HG03457 (cell line): ENCODE data around the gene TAF11L6.
"Not testable (repeated sequence)": the region's sequence is repeated elsewhere in the genome, so short reads cannot be mapped to it uniquely, and the experiment has no call there.

ENCODE experiments used
- ATAC-seq: cut with Tn5 transposase; IDR thresholded peaks from one replicate; pipeline ENCODE4 v1.9.1; 2021; ENCODE audit warnings: moderate number of reproducible peaks; ENCODE audit not compliant: unreplicated experiment

TAF11L6 gene

DNA sequence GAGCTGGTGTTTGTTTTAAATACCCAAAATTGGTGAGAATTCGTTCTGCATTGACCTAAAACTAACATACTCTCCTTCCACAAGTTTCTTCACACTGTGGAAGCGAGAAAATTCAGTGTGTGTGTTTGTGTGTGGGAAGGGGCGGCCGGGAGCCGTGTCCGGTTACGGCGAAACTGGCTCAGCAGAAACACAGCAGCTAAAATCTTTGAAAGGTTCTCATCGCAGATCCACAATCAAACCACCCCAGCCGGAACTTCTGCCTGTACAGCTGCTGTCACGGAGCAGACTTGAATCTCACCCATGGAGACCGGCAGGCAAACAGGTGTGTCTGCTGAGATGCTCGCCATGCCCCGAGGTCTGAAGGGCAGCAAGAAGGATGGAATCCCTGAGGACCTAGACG, at the start of gene TAF11L6:
Gene TAF11L6 (plus strand): TSS at position 301 of the 400 bp plus-strand sequence.
- ATAC-seq: not testable (repeated sequence)

DNA sequence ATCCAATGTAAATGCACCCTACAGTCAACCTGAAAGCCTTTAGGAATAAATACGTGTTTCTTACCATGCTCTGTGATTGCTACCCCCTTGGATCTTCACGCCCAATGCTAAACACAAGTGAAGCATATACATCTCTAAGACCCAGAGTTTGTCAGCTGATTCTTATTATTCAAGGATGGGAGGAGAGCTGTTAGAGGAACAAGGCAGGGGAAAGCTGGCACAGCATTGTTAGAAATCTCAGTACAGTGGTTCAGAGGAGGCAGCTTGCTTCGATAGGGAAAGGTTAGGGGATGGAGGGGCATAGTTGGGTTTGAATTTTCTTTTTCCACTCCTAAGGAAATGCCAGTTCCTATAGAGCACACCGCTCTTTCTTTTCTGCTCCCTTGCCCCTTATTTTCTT, 47.1 kb upstream of the TAF11L6 start:
- ATAC-seq: no peak

DNA sequence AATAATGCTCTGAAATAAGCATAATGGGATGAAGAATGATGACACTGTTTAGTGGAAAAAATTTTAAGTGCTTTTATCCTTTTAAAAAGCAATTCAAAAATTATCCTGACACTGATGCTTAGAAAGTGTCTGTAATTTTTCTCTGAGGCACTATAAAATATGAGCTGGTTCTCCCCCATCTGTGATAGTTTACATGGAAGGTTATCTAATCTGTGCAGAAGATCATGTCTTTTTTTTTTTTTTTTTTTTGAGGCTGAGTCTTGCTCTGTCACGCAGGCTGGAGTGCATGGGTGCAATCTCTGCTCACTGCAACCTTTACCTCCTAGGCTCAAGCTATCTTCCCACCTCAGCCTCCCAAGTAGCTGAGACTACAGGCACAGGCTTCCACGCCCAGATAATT, 45.7 kb upstream of the TAF11L6 start:
- ATAC-seq: no peak

DNA sequence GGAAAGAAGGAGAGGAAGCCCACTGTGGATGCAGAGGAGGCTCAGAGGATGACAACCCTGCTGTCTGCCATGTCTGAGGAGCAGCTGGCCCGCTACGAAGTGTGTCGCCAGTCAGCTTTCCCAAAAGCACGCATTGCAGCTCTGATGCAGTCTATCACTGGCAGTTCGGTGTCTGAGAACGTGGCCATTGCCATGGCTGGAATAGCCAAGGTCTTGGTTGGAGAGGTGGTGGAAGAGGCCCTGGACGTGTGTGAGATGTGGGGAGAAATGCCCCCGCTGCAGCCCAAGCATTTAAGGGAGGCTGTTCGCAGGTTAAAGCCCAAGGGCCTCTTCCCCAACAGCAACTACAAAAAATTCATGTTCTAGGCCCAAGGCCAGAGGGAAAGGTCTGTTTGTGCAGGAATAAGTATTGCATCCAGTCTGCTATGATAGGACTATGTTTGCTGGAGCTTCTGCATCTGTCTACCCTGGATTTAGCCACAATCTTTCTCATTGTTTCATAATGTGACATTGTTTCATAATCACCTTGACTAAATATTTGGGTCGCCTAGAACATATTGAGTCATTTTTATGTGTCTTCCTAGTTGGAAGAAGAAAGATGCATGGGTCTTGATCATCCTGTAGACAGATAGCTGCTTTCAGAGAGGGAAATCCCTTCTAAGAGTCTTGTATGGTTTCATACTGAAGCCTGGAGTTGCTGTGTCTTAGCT, 41.9 kb upstream of the TAF11L6 start:
- not testable (repeated sequence) for ATAC-seq

DNA sequence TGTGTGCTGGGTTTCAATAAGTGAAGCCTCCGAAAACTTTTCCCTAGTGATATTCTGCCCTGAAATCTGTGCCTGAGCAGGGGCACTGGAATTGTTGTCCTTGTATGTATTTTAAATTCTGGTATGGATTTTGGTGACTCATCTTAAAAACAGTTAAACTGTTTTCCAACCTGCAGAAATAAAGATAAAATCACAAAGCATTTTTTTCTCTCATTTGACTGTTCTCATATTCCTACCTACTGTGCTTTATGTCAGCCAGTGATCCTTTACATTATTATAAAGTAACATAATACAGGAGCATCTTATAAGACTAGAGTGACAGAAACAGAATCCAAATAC, 41.3 kb upstream of the TAF11L6 start:
- no peak for ATAC-seq

DNA sequence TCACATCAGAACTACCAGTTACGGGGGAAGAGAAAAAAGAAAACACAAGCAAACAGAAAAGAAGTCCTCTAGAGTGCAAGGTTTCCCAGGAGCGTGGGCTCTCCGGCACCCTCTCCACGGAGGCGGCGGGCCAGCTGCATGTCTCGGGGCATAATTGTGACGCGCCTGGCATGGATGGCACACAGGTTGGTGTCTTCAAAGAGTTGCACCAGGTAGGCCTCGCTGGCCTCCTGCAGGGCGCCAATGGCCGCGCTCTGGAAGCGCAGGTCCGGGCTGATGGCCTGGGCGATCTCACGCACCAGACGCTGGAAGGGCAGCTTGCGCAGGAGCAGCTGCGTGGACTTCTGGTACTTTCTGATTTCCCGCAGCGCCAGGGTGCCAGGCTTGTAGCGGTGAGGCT, 37.2 kb upstream of the TAF11L6 start:
- not testable (repeated sequence) for ATAC-seq

DNA sequence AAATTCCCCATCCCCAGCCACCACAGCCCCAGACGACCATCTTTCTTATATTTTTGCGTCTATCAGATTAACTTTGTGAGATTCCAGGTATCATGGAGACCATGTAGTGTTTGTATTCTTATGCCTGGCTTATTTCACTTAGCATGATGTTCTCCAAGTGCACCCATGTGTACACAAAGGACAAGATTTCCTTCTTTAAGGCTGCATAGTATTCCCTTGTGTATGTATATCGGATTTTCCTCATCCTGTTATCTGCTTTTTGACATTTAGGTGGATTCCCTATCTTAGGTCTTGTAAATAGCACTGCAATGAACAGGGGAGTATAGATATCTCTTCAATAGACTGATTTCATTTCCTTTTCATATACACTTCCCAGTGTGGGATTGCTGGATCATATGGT, 35.7 kb upstream of the TAF11L6 start:
- no peak for ATAC-seq

DNA sequence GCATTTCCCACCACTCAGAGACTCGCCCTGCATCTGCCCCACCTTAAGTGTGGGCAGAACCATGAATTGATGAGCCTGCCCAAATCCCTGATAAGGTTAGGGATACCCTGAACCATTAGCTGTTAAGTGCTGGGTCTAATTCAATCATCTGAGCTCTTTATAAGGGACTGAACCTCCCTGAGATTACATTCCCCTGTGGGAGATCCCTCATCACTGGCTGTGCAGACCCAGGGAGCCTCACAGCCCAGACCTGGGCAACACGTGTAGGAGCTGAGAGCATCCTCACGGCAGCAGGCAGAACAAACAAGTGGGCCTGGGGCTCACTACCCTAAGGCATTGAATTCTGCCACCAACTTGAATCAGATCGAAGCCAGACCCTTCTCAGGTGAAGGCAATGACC, 31.0 kb upstream of the TAF11L6 start:
- ATAC-seq: no peak

DNA sequence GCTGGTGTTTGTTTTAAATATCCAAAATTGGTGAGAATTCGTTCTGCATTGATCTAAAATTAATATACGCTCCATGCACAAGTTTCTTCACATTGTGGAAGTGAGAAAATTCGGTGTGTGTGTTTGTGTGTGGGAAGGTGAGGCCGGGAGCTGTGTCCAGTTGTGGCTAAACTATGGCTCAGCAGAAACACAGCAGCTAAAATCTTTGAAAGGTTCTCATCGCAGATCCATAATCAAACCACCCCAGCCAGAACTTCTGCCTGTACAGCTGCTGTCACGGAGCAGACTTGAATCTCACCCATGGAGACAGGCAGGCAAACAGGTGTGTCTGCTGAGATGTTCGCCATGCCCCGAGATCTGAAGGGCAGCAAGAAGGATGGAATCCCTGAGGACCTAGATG, 30.5 kb upstream of the TAF11L6 start, which contains the start of gene TAF11L2:
Gene TAF11L2 (plus strand): TSS at position 301 of the 400 bp plus-strand sequence.
- ATAC-seq: not testable (repeated sequence)

DNA sequence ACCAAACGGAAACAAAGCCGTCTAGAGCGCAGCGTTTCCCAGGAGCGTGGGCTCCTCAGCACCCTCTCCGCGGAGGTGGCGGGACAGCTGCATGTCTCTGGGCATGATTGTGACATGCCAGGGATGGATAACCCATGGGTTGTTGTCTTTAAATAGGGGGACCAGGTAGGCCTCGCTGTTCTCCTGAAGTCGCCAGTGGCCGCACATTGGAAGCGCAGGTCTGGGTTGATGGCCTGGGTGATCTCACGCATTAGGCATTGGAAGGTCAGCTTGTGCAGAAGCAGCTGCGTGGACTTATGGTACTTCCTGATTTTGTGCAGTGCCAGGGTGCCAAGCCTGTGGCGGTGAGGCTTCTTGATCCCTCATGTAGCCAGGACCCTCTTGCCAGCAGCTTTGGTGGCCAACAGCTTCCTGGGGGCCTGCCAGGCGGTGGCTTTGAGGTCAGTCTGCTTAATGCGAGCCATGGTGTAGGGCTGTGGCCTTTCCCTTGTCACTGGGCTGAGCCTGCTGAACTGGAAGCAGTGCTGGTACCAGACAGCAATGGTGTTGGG, 16.6 kb upstream of the TAF11L6 start:
- no peak for ATAC-seq

DNA sequence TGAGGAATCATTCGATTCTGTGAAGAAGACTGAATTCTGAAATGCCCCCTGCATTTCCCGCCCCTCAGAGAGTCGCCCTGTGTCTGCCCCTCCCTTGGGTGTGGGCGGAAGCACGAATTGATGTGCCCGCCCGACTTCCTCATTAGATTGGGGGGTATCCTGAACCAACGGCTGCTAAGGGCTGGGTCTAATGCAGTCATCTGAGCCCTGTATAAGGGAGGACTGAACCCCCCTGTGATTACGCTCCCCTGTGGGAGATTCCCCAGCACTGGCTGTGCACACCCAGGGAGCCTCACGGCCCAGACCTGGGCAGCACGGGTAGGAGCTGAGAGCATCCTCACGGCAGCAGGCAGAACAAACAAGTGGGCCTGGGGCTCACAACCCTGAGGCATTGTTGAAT, 10.9 kb upstream of the TAF11L6 start:
- ATAC-seq: not testable (repeated sequence)

DNA sequence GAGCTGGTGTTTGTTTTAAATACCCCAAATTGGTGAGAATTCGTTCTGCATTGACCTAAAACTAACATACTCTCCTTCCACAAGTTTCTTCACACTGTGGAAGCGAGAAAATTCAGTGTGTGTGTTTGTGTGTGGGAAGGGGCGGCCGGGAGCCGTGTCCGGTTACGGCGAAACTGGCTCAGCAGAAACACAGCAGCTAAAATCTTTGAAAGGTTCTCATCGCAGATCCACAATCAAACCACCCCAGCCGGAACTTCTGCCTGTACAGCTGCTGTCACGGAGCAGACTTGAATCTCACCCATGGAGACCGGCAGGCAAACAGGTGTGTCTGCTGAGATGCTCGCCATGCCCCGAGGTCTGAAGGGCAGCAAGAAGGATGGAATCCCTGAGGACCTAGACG, 10.4 kb upstream of the TAF11L6 start, which contains the start of gene TAF11L3:
Gene TAF11L3 (plus strand): TSS at position 301 of the 400 bp plus-strand sequence.
- ATAC-seq: not testable (repeated sequence)

DNA sequence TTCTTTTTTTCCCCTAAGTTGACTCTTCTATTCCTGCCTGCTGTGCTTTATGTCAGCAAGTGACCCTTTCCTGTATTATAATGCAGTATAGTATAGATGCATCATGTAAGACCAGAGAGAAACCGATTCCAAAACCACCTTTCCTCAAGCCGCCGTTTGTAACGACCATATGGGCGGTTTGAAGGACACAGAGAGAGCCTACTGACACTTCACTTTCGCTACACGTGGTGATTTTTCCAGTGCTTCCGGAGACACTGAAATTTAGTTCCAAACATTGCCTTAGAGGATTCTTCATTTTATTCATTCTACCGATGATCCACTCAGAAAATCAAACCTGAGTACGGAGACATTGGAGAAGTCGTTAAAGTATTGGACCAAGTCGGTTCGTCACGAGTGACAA, 9.0 kb upstream of the TAF11L6 start:
- not testable (repeated sequence) for ATAC-seq

DNA sequence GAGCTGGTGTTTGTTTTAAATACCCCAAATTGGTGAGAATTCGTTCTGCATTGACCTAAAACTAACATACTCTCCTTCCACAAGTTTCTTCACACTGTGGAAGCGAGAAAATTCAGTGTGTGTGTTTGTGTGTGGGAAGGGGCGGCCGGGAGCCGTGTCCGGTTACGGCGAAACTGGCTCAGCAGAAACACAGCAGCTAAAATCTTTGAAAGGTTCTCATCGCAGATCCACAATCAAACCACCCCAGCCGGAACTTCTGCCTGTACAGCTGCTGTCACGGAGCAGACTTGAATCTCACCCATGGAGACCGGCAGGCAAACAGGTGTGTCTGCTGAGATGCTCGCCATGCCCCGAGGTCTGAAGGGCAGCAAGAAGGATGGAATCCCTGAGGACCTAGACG, 7.0 kb upstream of the TAF11L6 start, which contains the start of gene TAF11L4:
Gene TAF11L4 (plus strand): TSS at position 301 of the 400 bp plus-strand sequence.
- not testable (repeated sequence) for ATAC-seq

DNA sequence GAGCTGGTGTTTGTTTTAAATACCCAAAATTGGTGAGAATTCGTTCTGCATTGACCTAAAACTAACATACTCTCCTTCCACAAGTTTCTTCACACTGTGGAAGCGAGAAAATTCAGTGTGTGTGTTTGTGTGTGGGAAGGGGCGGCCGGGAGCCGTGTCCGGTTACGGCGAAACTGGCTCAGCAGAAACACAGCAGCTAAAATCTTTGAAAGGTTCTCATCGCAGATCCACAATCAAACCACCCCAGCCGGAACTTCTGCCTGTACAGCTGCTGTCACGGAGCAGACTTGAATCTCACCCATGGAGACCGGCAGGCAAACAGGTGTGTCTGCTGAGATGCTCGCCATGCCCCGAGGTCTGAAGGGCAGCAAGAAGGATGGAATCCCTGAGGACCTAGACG, 3.5 kb upstream of the TAF11L6 start, which contains the start of gene TAF11L5:
Gene TAF11L5 (plus strand): TSS at position 301 of the 400 bp plus-strand sequence.
- ATAC-seq: not testable (repeated sequence)

DNA sequence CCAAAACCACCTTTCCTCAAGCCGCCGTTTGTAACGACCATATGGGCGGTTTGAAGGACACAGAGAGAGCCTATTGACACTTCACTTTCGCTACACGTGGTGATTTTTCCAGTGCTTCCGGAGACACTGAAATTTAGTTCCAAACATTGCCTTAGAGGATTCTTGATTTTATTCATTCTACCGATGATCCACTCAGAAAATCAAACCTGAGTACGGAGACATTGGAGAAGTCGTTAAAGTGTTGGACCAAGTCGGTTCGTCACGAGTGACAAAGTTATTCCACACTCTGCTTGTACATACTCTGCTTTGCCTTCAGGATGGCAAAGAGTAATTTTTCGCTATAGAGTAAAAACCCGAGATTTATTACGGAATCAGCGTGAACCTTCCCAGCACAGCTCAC, 2.0 kb upstream of the TAF11L6 start:
- ATAC-seq: not testable (repeated sequence)
